ENCODE data around the gene FBXL17.

Gene FBXL17

DNA sequence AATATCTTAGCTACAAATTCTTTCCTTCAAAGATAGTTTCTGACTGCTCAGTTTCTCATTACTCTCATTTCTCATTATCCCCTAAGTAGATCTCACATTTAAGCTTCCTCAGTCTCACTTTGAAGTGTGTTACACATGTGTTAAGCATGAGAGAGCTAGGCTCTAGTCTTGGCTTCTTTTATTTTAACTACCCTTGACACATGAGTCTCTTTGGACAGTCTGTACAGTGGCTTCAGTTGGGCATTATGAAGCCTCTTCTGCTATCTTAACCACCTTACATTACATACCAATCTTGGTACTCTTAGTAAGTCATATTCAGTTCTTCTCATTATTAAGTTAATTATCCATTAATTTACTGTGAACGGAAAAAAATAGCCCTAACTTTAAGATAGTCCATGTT is 232.5 kb downstream of the FBXL17 start:
- no peak for DNase-seq (ENCODE audit: low read depth)

DNA sequence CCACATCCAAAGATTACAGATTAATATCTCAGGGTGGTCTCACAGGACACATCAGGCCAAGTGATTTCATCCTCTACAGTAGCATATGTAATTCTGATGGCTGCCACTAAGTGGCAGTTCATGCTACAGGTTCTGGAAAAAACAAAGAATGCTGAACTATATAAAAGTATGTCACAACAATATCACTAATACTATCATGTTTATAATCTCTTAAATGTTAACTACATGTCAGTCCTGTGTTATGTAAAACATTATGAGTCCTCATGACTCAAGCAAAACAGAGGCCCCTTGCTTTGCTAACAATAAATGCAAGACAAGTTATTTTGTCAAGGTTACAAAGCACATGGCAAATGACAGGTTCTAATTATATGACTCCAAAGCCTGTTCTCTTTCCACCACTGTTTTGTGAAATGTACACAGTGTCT is 233.2 kb downstream of the FBXL17 start:
- DNase-seq (ENCODE audit: low read depth) = no peak

GRCh38 chr5:108146222-108146621 is 235.7 kb downstream of the FBXL17 start:
- no peak for DNase-seq (ENCODE audit: low read depth)

DNA sequence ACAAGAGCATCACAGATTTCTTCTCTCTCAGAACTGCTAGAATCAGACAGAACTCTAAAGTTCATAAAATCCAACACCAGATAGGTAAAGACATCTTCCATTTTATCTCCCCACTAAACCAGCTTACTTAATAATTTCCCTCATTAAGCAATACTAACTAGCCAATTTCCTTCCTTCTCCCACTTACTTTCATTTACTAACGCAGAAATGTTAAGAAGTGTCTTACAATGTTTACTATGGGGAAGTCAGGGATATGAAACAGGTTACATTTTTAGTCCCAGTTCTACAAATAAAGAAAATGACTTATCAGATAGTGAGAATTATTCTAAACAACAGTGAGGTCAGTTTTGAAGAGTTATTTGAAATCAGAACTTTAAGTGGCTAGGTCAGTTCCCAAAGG is 236.5 kb downstream of the FBXL17 start:
- no peak for DNase-seq (ENCODE audit: low read depth)

DNA sequence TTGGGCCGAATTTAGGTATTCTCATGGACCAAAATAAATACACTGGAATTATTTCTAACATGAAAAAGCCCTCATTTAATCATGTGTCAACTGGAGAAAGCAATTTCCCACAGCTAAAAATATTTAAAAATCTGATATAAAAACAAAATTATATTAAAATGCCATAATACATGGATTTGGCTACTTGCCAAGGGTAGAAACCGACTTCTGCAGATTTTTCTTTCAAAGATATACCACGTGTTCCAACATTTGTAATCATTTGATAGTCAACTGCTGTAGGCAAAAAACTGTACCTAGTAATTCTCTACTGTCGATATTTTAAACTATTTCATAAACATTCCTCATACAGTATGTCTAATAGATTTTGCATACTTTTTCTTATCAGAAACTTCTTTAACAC is 237.6 kb downstream of the FBXL17 start:
- DNase-seq (ENCODE audit: low read depth) = no peak

GRCh38 chr5:108143581-108143980 is 238.3 kb downstream of the FBXL17 start:
- DNase-seq (ENCODE audit: low read depth) = no peak

GRCh38 chr5:108141676-108142075 is 240.2 kb downstream of the FBXL17 start:
- DNase-seq (ENCODE audit: low read depth) = no peak

- DNase-seq (ENCODE audit: low read depth) = no peak
Measured at GRCh38 chr5:108136493-108136892, 245.4 kb downstream of the FBXL17 start.

- DNase-seq (ENCODE audit: low read depth) = no peak
Measured at GRCh38 chr5:108129129-108129528, 252.8 kb downstream of the FBXL17 start.

DNA sequence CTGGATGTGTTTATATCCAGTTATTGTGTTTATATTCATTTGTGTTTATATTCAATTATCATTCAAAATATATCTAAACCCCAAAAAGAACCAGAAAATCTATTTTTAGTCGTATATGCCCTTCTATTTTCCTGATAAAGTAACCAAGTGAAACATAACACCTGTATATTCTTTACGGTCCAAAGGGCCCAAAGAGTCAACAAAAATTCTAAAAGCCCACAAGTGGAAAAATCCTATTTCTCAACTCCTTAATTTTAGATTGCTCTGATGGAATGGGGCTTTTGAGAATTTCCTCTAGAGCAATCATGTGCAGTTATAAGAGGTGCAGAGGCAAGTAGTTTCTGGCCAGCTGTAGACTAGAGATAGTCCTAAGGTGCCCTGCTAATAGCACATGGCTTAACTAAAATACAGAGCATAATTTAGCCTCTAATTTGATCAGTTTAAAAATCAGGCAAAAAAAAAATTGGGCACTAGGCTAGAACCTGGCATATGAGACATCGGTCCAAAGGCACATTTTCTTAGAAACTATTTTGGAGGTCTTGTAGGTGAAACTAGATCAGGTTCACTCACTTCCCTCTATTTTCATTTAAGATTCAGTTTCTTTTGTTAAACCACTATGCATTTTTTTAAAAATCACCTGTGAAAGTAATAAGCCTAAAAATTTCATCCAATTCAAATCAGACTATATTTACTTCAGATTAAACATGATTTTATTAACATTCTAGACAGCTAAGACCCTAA is 256.0 kb downstream of the FBXL17 start:
- DNase-seq (ENCODE audit: low read depth) = no peak

GRCh38 chr5:108124596-108124995 is 257.3 kb downstream of the FBXL17 start:
- no peak for DNase-seq (ENCODE audit: low read depth)

GRCh38 chr5:108122702-108123101 is 259.2 kb downstream of the FBXL17 start:
- DNase-seq (ENCODE audit: low read depth) = no peak

DNA sequence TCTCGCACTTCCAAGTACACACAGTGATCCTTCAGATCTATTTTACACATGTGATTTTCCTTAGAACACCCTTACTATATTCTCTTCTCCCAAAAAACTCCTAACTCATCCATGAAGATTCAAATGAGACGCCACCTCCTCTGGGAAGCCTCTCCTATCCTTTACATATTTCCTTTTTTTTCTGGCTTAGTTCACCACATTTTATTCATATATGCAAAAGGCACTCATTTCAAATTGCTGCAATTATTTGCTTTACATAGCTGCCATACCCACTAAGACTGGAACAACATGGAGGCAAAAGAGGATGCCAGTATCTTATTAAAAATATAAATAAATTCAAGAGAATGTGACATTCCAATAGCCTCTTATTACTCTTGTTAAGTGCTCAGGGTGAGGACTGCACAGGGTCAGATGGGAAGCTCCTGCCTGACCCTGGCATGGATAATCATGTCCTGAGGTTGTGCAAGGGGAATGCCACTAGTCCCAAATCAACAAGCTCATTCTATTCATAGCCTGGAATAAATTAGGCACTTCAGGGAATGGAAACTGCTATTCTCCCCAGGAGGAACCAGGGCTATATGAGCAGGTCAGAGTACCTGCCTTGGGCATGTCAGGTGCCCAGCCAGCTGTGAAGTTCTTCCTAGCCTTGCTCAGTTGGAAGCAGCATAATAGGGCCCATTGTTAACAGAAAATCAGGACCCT is 262.9 kb downstream of the FBXL17 start:
- no peak for DNase-seq (ENCODE audit: low read depth)

- no peak for DNase-seq (ENCODE audit: low read depth)
Measured at GRCh38 chr5:108115673-108116072, 266.2 kb downstream of the FBXL17 start.

DNA sequence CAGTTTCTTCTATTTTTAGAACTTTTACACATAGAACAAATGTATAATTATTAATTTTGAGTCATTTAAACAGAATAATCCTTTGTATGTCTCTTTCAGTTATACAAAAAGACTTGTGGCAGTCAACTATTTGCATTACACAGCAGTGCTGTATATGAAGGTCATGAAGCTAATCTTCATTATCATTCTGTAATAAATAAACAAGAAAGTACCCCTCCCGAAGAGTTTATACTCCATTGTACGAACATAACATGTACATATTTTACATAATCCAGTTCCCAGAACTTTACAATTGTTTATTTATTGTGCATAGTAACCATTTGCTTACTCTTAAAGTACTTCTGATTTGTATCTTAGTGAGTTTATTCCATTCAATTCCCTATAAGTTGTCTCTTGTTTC is 267.9 kb downstream of the FBXL17 start:
- no peak for DNase-seq (ENCODE audit: low read depth)

GRCh38 chr5:108111736-108112135 is 270.2 kb downstream of the FBXL17 start:
- no peak for DNase-seq (ENCODE audit: low read depth)

GRCh38 chr5:108109059-108109458 is 272.8 kb downstream of the FBXL17 start:
- no peak for DNase-seq (ENCODE audit: low read depth)

DNA sequence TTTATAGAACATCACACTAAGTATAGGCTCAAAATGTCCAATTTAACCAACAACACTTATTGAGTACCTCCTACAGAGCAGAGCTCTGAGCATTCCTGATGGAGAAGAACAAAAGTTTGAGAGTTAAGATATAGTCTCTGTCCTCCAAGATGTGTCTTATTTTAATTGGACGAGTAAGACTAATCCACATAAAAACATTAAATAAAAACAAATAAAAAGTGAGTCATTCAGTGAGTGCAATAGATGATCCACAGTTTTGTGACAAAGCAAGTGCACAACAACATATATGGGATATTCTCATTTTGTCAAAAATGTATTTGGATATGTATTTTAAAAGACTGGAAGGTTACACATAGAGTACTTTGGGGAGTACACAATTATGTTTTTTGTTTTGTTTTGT is 277.4 kb downstream of the FBXL17 start:
- DNase-seq (ENCODE audit: low read depth) = no peak

GRCh38 chr5:108102463-108102862 is 279.4 kb downstream of the FBXL17 start:
- no peak for DNase-seq (ENCODE audit: low read depth)

GRCh38 chr5:108101821-108102220 is 280.1 kb downstream of the FBXL17 start:
- DNase-seq (ENCODE audit: low read depth) = no peak

GRCh38 chr5:108101130-108101529 is 280.8 kb downstream of the FBXL17 start:
- no peak for DNase-seq (ENCODE audit: low read depth)

GRCh38 chr5:108094800-108095199 is 287.1 kb downstream of the FBXL17 start:
- no peak for DNase-seq (ENCODE audit: low read depth)

GRCh38 chr5:108093186-108093585 is 288.7 kb downstream of the FBXL17 start:
- no peak for DNase-seq (ENCODE audit: low read depth)

- no peak for DNase-seq (ENCODE audit: low read depth)
Measured at GRCh38 chr5:108090946-108091345, 291.0 kb downstream of the FBXL17 start.
